Adrenal gland (tissue), 12 donors: ENCODE measurements around the gene KIF6. TPM values are rescaled to one million over a fixed set of nuclear protein-coding genes. Genes with fewer than 3 reads are reported as not detected.

Experiments
- DNase-seq, 7 donors: peaks; one replicate each; pipeline ENCODE4 v3.0.0-alpha.2; 2019 to 2020
- H3K27ac ChIP-seq, 5 donors: fragments of 200-600 bp; sonication (generic) in 4 of 5; 1 replicate in 3 of 5; 2 replicates in 2 of 5; pipeline versions ENCODE4 v1.5.1 to v1.8.0; 2016 to 2020; ENCODE audit warnings: mild to moderate bottlenecking in 1 of 5
- H3K27me3 ChIP-seq: fragments of 200-600 bp; 2 replicates; pipeline ENCODE4 v1.8.0; 2021
- H3K36me3 ChIP-seq, 2 donors: fragments of 200-600 bp; replicated peaks in 1 of 2; 1 replicate in 1 of 2; 2 replicates in 1 of 2; pipeline versions ENCODE4 v1.5.1 to v1.8.0; 2018 to 2022
- H3K4me1 ChIP-seq, 2 donors: fragments of 200-600 bp; replicated peaks in 1 of 2; 1 replicate in 1 of 2; 2 replicates in 1 of 2; pipeline versions ENCODE4 v1.5.1 to v1.8.0; 2018 to 2021
- H3K4me3 ChIP-seq, 4 donors: fragments of 200-600 bp; sonication (generic) in 3 of 4; one replicate each; pipeline ENCODE4 v1.5.1; 2016 to 2018
- H3K9me3 ChIP-seq, 3 donors: fragments of 200-600 bp; sonication (generic) in 1 of 3; replicated peaks in 1 of 3; 1 replicate in 2 of 3; 2 replicates in 1 of 3; pipeline versions ENCODE4 v1.5.1 to v1.8.0; 2016 to 2021
- POLR2A ChIP-seq, 2 donors: fragments of 450-650 bp; IDR thresholded peaks; one replicate each; pipeline ENCODE4 v1.6.1; 2017; ENCODE audit warnings: antibody characterized with exemption in 2 of 2, mild to moderate bottlenecking in 2 of 2, moderate library complexity in 1 of 2
- WGBS, 4 donors: extraction: QIAGEN DNeasy Blood & Tissue Kit in 2 of 4; methylation state at CpG; one replicate each; pipeline versions ENCODE4 v1.1.5 to v1.1.7; 2013 to 2017; 5-methylcytosine and 5-hydroxymethylcytosine counted together
- intact Hi-C, 2 donors: fragments of 100-400 bp; cut with DNase I; formaldehyde crosslinking; loops; one replicate each; pipeline versions ENCODE4 v1.14.1 to v1.15.0; 2022 to 2023
- polyA plus RNA-seq, 3 donors: library from polyadenylated mRNA; stranded (reverse); fragments of 200-250 nt in 2 of 3; fragments of 350-450 nt in 1 of 3; fragmentation: Illumina TruSeq in 1 of 3; extraction: RNeasy Lipid Tissue Mini Kit (QIAGEN cat#74804) in 1 of 3; gene quantifications; one replicate each; pipeline ENCODE4 v1.2.3, GENCODE V29; 2013 to 2014
- total RNA-seq, 9 donors: library from RNA; depleted of rRNA in 4 of 9; stranded (reverse); fragments of >200 nt in 4 of 9; fragments of 120-200 nt in 1 of 9; fragmentation: NEBNext Ultra II Directional in 1 of 9; extraction: Animal tissue kit (Norgen Biotek cat#: 25700) in 1 of 9; gene quantifications; one replicate each; pipeline versions ENCODE4 v1.1.0 to v1.2.4, GENCODE V29; 2013 to 2023
- TF ChIP-seq, protein P1 (sequence below), 6 experiments: fragments of 450-650 bp in 4 of 6; fragments of 200-600 bp in 2 of 6; sonication (generic) in 1 of 6; IDR thresholded peaks; 1 replicate in 5 of 6; 2 replicates in 1 of 6; pipeline versions ENCODE4 v1.5.1 to v1.8.0; 2016 to 2021; ENCODE audit warnings: antibody characterized with exemption in 6 of 6, mild to moderate bottlenecking in 2 of 6, moderate library complexity in 1 of 6
- donor health status: healthy with polysubstance abuse.
- donor health status: Bipolar disorder and iron deficiency.
- donor health status: DM: yes; HTN: yes; CAD: no.
- donor health status: DM: no; HTN: no; CAD: no.
- donor health status: DM: no; HTN: no; CAD: no.
- donor health status: DM: yes; HTN: yes; CAD: no.

The KIF6 gene
- total and polyA plus RNA-seq, 12 donors = 0.52 to 4.2 (median 0.73) TPM

DNA sequence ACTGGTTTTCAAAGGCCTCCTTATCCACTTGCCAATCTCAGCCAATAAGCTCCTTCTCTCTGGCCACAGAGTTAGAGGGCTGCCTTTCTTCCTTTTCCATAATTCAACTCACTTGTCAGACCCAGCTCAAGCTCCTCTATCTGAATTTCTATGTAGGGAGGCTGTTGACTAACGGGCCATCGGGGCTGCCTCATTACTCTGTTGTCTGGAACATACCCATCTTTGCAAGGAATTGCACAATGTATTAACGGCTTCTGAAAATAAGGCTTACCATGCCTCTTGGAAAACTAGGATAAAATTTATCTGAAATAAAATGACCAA, 28.5 kb upstream of the KIF6 start:
- intact Hi-C loops = no loop called here
- Histone ChIP-seq H3K4me3 (no peak overlapping the region), H3K27me3 (no peaks in the 10 kb centered on the region), H3K4me1 (peaks cover 4 to 29% of the 10 kb centered on the region in 2 donors), H3K9me3 (no peaks in the 10 kb centered on the region), H3K36me3 (no peaks in the 10 kb centered on the region), H3K27ac (peak overlapping the region in 2 of 5 donors; percentile 11 to 64)
- WGBS, 4 donors = 14 to 23% (median 17%) methylated on average over 3 of the region's 3 CpGs
- peak in 6 of 7 donors; percentile 36 to 69 (median 50) for DNase-seq
- TF ChIP-seq, protein P1, sequence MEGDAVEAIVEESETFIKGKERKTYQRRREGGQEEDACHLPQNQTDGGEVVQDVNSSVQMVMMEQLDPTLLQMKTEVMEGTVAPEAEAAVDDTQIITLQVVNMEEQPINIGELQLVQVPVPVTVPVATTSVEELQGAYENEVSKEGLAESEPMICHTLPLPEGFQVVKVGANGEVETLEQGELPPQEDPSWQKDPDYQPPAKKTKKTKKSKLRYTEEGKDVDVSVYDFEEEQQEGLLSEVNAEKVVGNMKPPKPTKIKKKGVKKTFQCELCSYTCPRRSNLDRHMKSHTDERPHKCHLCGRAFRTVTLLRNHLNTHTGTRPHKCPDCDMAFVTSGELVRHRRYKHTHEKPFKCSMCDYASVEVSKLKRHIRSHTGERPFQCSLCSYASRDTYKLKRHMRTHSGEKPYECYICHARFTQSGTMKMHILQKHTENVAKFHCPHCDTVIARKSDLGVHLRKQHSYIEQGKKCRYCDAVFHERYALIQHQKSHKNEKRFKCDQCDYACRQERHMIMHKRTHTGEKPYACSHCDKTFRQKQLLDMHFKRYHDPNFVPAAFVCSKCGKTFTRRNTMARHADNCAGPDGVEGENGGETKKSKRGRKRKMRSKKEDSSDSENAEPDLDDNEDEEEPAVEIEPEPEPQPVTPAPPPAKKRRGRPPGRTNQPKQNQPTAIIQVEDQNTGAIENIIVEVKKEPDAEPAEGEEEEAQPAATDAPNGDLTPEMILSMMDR (IDR thresholded peaks at IDR 0.05) = no peak
- no peak for TF ChIP-seq POLR2A (IDR thresholded peaks at IDR 0.05)

DNA sequence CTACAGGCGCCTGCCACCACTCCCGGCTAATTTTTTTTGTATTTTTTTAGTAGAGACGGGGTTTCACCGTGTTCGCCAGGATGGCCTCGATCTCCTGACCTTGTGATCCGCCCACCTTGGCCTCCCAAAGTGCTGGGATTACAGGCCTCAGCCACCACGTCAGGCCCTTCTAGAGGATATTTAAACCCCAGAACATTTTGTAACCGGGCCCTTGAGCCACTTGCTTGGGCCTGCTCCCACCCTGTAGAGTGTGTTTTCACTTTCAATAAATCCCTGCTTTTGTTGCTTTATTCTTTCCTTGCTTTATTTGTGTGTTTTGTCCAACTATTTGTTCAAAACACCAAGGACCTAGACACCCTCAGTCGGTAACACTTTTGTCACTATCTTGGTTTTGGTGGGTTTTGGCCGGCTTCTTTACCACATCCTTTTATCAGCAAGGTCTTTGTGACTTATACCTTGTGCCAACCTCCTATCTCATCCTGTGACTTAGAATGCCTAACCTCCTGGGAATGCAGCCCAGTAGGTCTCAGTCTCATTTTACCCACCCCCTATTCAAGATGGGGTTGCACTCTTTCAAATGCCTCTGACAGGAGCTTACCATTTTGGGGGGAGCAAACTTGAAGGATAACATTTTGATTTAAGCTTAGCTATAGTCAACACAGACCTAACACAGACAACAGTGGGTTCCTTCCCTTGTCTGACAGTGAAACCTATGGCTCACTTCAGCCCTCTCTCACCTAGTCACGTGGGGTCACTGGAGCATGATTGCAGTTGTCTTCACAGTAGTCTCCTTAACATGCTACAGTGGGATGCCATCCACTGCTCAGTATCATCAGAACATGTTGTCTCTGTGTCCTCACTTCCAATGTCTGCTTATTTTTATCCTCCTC, 27.9 kb upstream of the KIF6 start:
- Histone ChIP-seq H3K27ac (peak overlapping the region in 2 of 5 donors; percentile 11 to 64), H3K4me3 (no peak overlapping the region), H3K27me3 (no peaks in the 10 kb centered on the region), H3K9me3 (no peaks in the 10 kb centered on the region), H3K4me1 (peaks cover 4 to 29% of the 10 kb centered on the region in 2 donors), H3K36me3 (no peaks in the 10 kb centered on the region)
- peak in 3 of 7 donors; percentile 24 to 59 (median 25) for DNase-seq
- TF ChIP-seq, protein P1 (IDR thresholded peaks at IDR 0.05) = no peak
- TF ChIP-seq POLR2A (IDR thresholded peaks at IDR 0.05) = no peak
- intact Hi-C loops = no loop called here
- WGBS, 4 donors = 56 to 71% (median 61%) methylated on average over 12 of the region's 12 CpGs

DNA sequence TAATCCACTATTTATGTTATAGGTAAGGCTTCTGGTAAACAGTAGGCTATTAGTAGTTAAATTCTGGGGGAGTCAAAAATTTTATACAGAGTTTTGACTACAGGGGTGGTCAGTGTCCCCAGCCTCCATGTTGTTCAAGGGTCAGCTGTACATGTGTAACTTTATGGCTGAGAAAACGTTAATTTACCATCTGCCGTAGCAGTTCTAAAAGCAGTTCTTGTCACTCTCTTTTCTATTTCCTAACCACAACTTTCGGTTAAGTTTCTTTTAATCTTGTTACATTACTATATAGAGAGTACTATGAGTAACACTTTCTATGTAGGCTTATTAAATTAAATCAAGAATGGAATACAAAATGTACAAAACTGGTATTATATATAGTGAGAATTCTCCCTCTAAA, 21.6 kb upstream of the KIF6 start:
- H3K4me3 ChIP-seq = no peak overlapping the region
- H3K27ac ChIP-seq = no peak overlapping the region
- intact Hi-C loops = no loop called here
- no peaks in the 10 kb centered on the region for H3K27me3 ChIP-seq
- H3K4me1 ChIP-seq = no peaks in the 10 kb centered on the region
- DNase-seq = no peak
- 81 to 90% (median 86%) methylated on average over 3 of the region's 3 CpGs for WGBS, 4 donors
- H3K36me3 ChIP-seq = no peaks in the 10 kb centered on the region
- TF ChIP-seq, protein P1 (IDR thresholded peaks at IDR 0.05) = no peak
- TF ChIP-seq POLR2A (IDR thresholded peaks at IDR 0.05) = no peak
- no peaks in the 10 kb centered on the region for H3K9me3 ChIP-seq

DNA sequence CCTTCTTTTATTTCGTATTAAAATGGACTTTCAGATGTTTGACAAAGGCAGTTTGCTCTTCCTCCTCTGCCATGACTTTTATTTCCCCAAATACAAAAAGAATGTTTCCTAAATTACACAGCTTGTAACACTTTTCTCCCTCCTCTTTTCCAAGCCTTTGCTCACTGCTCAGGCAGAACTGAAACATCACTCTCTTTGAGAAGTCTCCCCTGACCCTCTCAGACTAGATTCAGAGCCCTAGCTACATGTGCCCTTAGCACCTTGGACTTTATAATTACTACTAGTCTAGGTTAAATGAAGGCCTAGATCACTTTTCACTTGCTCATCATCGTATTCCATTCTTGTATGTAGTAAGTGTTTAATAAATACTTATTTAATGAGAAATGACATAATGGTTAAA, 8.5 kb upstream of the KIF6 start:
- intact Hi-C loops = no loop called here
- H3K9me3 ChIP-seq = no peaks in the 10 kb centered on the region
- whole genome bisulfite sequencing, 4 donors = 74 to 79% (median 77%) methylated on average over 2 of the region's 2 CpGs
- no peaks in the 10 kb centered on the region for H3K36me3 ChIP-seq
- H3K4me1 ChIP-seq = no peaks in the 10 kb centered on the region
- TF ChIP-seq, protein P1 (IDR thresholded peaks at IDR 0.05) = no peak
- no peak for TF ChIP-seq POLR2A (IDR thresholded peaks at IDR 0.05)
- H3K27ac ChIP-seq = no peak overlapping the region
- DNase-seq = no peak
- no peak overlapping the region for H3K4me3 ChIP-seq
- no peaks in the 10 kb centered on the region for H3K27me3 ChIP-seq
